Rectal smooth muscle tissue (tissue), 1 donor: Measurements from ENCODE around the gene QSOX2.

Experiments used
- H3K27ac ChIP-seq: one replicate; pipeline ENCODE4 v1.7.0; 2013; ENCODE audit warnings: low read depth, low read length, inconsistent platforms
- H3K27me3 ChIP-seq: one replicate; pipeline ENCODE4 v1.7.0; 2013; ENCODE audit warnings: low read length; ENCODE audit not compliant: control insufficient read depth, insufficient read depth
- H3K36me3 ChIP-seq: one replicate; pipeline ENCODE4 v1.7.0; 2013; ENCODE audit warnings: low read length; ENCODE audit not compliant: control insufficient read depth, insufficient read depth
- H3K4me1 ChIP-seq: one replicate; pipeline ENCODE4 v1.7.0; 2013; ENCODE audit warnings: low read length; ENCODE audit not compliant: control insufficient read depth, insufficient read depth
- H3K4me3 ChIP-seq: one replicate; pipeline ENCODE4 v1.7.0; 2013; ENCODE audit warnings: low read length
- H3K9ac ChIP-seq: one replicate; pipeline ENCODE4 v1.7.0; 2013; ENCODE audit warnings: low read length

QSOX2 gene

GRCh38 chr9:136172412-136173079 lies 73.1 kb downstream of the QSOX2 start:
- H3K9ac ChIP-seq, result no peak overlapping the region
- no peak overlapping the region for H3K27ac ChIP-seq
- no peak overlapping the region for H3K4me3 ChIP-seq
- H3K4me1 ChIP-seq, result no peaks in the 10 kb centered on the region
- H3K36me3 ChIP-seq, result no peaks in the 10 kb centered on the region
- peaks cover 3% of the 10 kb centered on the region for H3K27me3 ChIP-seq

DNA sequence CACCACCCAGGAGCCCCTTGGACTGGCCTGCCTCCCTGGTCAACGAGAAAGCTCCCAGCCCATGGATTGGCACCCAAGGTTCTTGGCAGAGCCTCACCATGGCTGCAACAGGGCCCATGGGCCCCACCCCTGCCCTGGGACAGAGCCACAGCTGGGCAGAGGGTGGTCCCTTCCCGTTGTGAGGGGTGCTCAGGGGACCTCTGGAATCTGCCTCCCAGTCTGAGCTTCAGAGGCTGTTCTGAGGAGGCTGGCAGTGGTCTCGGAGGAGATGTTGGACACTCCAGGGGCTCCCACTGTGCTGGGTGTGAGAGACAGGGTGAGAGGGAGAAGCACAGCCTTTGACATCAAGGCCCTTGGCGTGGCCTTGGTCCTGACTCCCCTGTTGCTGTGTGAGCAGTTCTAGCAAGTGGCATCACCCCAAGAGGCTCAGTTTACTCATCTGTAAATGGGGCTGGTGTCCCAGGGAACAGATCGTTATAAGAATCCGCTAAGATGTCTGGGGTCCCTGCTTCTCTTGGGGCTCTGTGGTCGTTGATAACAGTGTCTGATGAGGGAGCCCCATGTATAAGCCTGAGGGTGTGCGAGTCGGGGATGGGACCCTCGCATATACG lies 73.7 kb downstream of the QSOX2 start:
- H3K4me3 ChIP-seq, result no peak overlapping the region
- H3K27me3 ChIP-seq, result peaks cover 3% of the 10 kb centered on the region
- H3K27ac ChIP-seq, result no peak overlapping the region
- H3K36me3 ChIP-seq, result no peaks in the 10 kb centered on the region
- no peak overlapping the region for H3K9ac ChIP-seq
- no peaks in the 10 kb centered on the region for H3K4me1 ChIP-seq

GRCh38 chr9:136171009-136171800 lies 74.4 kb downstream of the QSOX2 start:
- Histone ChIP-seq H3K27ac (no peak overlapping the region), H3K27me3 (peaks cover 3% of the 10 kb centered on the region)

DNA sequence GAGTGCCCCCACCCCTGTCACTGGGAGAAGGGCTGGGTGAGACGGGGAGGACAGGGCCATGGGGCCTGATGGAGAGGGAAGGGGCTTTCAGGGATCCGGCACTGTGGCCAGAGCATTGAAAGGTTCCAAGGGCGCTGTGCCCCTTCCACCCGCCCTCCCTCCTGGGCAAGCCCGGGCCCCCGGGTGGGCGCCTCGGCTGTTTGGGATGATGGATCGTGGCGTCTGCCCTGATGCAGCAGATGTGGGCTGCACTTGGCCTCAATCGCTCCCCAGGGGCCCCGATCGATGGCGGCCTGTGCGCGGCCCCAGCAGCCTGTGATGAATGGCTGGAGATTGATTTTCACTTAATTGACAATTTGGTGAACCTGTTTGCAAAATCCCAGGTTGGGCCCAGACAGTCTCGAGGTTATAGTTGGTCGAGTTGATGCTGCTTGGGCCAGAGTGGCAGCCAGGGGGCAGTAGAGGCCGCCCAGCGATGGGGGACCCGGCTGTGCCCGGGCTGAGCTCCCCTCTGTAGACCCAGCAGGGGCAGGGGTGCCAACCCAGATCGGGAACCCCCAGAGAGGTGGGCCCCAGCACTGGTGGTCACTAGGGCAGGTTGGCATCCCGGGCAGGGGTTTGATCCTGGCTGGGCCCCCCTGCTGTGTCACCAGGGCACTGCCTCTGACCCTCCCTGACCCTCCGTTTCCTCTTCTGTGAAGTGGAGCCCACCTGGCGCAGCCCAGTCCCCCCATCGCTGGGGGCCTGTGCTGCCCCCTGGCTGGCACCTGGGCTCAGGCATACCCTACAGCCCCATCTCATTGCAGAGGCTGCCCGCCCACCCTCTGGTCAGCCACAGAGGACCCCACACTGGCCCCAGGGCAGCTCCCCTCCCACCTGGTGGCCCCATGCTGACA lies 75.4 kb downstream of the QSOX2 start:
- Histone ChIP-seq H3K4me1 (no peaks in the 10 kb centered on the region), H3K36me3 (no peaks in the 10 kb centered on the region), H3K4me3 (no peak overlapping the region), H3K9ac (no peak overlapping the region), H3K27me3 (peaks cover 3% of the 10 kb centered on the region), H3K27ac (no peak overlapping the region)

More at GRCh38 chr9:136171009-136171800, 74.4 kb downstream of the QSOX2 start:
- H3K4me3 ChIP-seq, result no peak overlapping the region
- H3K36me3 ChIP-seq, result no peaks in the 10 kb centered on the region
- H3K9ac ChIP-seq, result no peak overlapping the region
- no peaks in the 10 kb centered on the region for H3K4me1 ChIP-seq

- no peak overlapping the region for H3K9ac ChIP-seq
- H3K36me3 ChIP-seq, result no peaks in the 10 kb centered on the region
- H3K4me3 ChIP-seq, result no peak overlapping the region
- H3K4me1 ChIP-seq, result no peaks in the 10 kb centered on the region
- peaks cover 3% of the 10 kb centered on the region for H3K27me3 ChIP-seq
- no peak overlapping the region for H3K27ac ChIP-seq
Measured at GRCh38 chr9:136169495-136169894, 76.1 kb downstream of the QSOX2 start.

DNA sequence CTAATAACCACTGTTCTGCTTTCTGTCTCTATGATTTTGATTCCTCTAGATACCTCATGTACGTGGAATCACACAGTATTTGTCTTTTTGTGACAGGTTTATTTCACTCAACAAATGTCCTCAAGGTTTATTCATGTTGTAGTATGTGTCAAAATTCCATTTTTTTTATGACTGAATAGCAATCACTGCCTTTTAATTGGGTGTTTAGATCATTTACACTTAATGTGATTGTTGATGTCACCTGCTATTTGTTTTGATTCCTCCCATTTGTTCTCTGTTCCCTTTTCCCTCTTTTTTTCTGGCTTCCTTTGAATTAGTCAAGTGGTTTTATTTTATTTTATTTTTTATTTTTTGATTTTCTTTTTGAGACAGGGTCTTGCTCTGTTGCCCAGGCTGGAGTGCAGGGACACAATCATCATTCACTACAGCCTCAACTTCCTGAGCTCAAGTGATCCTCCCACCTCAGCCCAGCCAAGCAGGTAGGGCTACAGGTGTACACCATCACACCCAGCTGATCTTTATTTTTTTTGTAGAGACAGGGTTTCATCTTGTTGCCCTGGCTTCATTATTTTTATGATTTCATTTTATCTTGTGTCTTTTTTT lies 82.3 kb downstream of the QSOX2 start:
- no peaks in the 10 kb centered on the region for H3K4me1 ChIP-seq
- H3K27ac ChIP-seq, result no peak overlapping the region
- no peaks in the 10 kb centered on the region for H3K36me3 ChIP-seq
- H3K27me3 ChIP-seq, result no peaks in the 10 kb centered on the region
- H3K9ac ChIP-seq, result no peak overlapping the region
- no peak overlapping the region for H3K4me3 ChIP-seq

- Histone ChIP-seq H3K4me3 (no peak overlapping the region), H3K4me1 (no peaks in the 10 kb centered on the region), H3K36me3 (no peaks in the 10 kb centered on the region), H3K27me3 (no peaks in the 10 kb centered on the region), H3K9ac (no peak overlapping the region), H3K27ac (no peak overlapping the region)
Measured at GRCh38 chr9:136160995-136161610, 84.5 kb downstream of the QSOX2 start.

DNA sequence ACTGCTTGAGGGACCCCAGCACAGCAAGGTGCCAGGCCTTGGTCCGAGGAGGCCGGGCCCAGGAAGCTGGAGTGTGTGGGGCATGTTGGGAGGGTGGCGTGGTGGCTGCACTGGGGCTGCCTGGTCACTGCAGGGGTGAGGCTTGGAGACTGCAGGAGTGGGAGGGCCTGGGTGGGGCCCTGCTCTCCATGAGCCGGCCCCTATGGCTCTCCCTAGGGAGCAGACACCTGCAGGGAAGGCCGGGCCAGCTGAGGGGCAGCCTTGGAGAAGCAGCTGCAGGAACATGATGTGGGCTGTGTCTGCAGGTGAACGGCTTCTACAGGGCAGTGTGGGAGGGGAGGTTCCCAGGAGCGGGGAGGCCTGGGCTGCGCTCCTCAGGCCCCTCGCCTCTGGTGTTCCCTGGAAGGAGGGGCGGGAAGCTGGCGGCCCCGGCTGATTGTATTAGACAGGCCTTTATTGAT lies 85.2 kb downstream of the QSOX2 start:
- no peak overlapping the region for H3K4me3 ChIP-seq
- no peak overlapping the region for H3K27ac ChIP-seq
- H3K4me1 ChIP-seq, result no peaks in the 10 kb centered on the region
- no peaks in the 10 kb centered on the region for H3K36me3 ChIP-seq
- no peak overlapping the region for H3K9ac ChIP-seq
- H3K27me3 ChIP-seq, result peaks cover 3% of the 10 kb centered on the region

- Histone ChIP-seq H3K4me3 (no peak overlapping the region), H3K36me3 (no peaks in the 10 kb centered on the region), H3K4me1 (no peaks in the 10 kb centered on the region), H3K9ac (no peak overlapping the region), H3K27me3 (peaks cover 6% of the 10 kb centered on the region), H3K27ac (no peak overlapping the region)
Measured at GRCh38 chr9:136159851-136160250, 85.8 kb downstream of the QSOX2 start.

GRCh38 chr9:136157477-136158265 lies 87.9 kb downstream of the QSOX2 start:
- Histone ChIP-seq H3K9ac (no peak overlapping the region), H3K27ac (no peak overlapping the region), H3K4me3 (no peak overlapping the region), H3K27me3 (peaks cover 6% of the 10 kb centered on the region), H3K36me3 (no peaks in the 10 kb centered on the region), H3K4me1 (no peaks in the 10 kb centered on the region)
